ENCODE measurements around the gene DPP4. TPM values are rescaled to one million over a fixed set of nuclear protein-coding genes. Genes with fewer than 3 reads are reported as not detected.

Gene DPP4
- total and polyA plus RNA-seq, 12 donors: 1.1 to 8.3 (median 4.1) TPM

DNA sequence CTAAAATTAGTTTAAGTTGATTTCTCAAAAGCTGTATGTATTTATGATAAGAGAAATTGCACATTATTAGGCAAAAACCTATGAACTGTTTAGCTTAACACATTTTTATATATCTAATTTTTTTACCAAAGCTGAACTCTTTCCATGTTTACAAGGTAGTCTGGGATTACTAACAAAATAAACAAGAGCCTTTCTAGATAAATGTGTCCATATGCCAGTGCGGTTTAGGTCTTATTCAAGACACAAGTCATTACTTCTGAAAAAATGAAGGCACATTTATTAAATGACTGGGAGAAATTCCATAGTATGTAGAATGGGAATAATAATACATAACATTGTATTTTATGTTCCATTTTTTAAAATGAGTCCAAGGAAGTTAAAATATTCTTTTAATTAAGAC is 82.0 kb downstream of the DPP4 start:
- Histone ChIP-seq H3K36me3 (peaks cover 0 to 8% (median 0%) of the 10 kb centered on the region in 9 donors), H3K9me3 (no peaks in the 10 kb centered on the region), H3K27me3 (no peaks in the 10 kb centered on the region), H3K4me3 (no peak overlapping the region), H3K4me1 (peaks cover 0 to 10% (median 0%) of the 10 kb centered on the region in 9 donors), H3K27ac (peak overlapping the region in 1 of 10 donors; percentile 22)
- WGBS, 2 donors: 96 to 98% methylated on average over 1 of the region's 1 CpG
- DNase-seq: no peak
- intact Hi-C loops (cut with DNase I): no loop called here
- no peak for TF ChIP-seq CTCF (IDR thresholded peaks at IDR 0.05)
- ATAC-seq: no peak

- ATAC-seq (no peak), DNase-seq (no peak)
- Histone ChIP-seq H3K27ac (no peak overlapping the region), H3K9me3 (no peaks in the 10 kb centered on the region), H3K36me3 (peaks cover 0 to 8% (median 0%) of the 10 kb centered on the region in 9 donors), H3K27me3 (no peaks in the 10 kb centered on the region), H3K4me1 (peaks cover 0 to 10% (median 0%) of the 10 kb centered on the region in 9 donors), H3K4me3 (no peak overlapping the region)
- intact Hi-C loops (cut with DNase I): no loop called here
- TF ChIP-seq CTCF (IDR thresholded peaks at IDR 0.05): no peak
- WGBS, 2 donors: 95 to 97% methylated on average over 1 of the region's 1 CpG
These were observed 83.3 kb downstream of the DPP4 start for GRCh38 chr2:161990741-161991140.

GRCh38 chr2:161990036-161990435 is 84.0 kb downstream of the DPP4 start:
- intact Hi-C loops (cut with DNase I): no loop called here
- TF ChIP-seq CTCF (IDR thresholded peaks at IDR 0.05): no peak
- WGBS, 2 donors: 83 to 88% methylated on average over 2 of the region's 2 CpGs
- DNase-seq (no peak), ATAC-seq (no peak)
- Histone ChIP-seq H3K4me3 (no peak overlapping the region), H3K27ac (no peak overlapping the region), H3K36me3 (peaks cover 0 to 8% (median 0%) of the 10 kb centered on the region in 9 donors), H3K27me3 (no peaks in the 10 kb centered on the region), H3K4me1 (peaks cover 0 to 6% (median 0%) of the 10 kb centered on the region in 9 donors), H3K9me3 (no peaks in the 10 kb centered on the region)

DNA sequence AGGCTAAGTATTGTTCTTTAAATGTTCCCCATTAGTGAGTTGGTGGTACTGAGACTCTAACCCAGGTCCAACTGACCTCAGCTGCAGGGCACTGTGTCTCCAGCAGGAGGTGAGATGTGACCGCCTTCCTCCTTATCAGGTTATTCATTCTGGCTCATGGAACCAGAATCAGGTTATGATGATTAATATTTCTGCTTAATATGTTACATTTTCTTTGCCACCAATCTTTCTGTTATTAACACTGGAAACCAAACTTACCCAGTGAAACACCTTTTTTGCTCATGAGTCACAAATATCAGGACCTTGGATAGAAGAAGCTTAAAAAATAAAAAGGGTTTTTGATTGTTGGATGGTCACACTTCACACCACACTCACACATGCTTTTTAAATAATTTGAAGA is 85.4 kb downstream of the DPP4 start:
- intact Hi-C loops (cut with DNase I): no loop called here
- 86 to 96% methylated on average over 1 of the region's 1 CpG for WGBS, 2 donors
- Histone ChIP-seq H3K4me3 (no peak overlapping the region), H3K36me3 (peaks cover 0 to 2% (median 0%) of the 10 kb centered on the region in 9 donors), H3K9me3 (no peaks in the 10 kb centered on the region), H3K27me3 (no peaks in the 10 kb centered on the region), H3K27ac (no peak overlapping the region), H3K4me1 (peaks cover 0 to 5% (median 0%) of the 10 kb centered on the region in 9 donors)
- no peak for TF ChIP-seq CTCF (IDR thresholded peaks at IDR 0.05)
- DNase-seq: no peak
- no peak for ATAC-seq
